Measurements from ENCODE around the gene LCN10. TPM values are rescaled to one million over a fixed set of nuclear protein-coding genes. Genes with fewer than 3 reads are reported as not detected.
A peak's percentile ranks its signal among the peaks of the same experiment; 100 is the strongest.

LCN10 gene
- total and polyA plus RNA-seq, 9 of the 15 experiments (the other 6 are each of a cell fraction or from before 2014, with no cell fraction given), result 0.10 to 0.21 (median 0.14) TPM; not detected in 6

DNA sequence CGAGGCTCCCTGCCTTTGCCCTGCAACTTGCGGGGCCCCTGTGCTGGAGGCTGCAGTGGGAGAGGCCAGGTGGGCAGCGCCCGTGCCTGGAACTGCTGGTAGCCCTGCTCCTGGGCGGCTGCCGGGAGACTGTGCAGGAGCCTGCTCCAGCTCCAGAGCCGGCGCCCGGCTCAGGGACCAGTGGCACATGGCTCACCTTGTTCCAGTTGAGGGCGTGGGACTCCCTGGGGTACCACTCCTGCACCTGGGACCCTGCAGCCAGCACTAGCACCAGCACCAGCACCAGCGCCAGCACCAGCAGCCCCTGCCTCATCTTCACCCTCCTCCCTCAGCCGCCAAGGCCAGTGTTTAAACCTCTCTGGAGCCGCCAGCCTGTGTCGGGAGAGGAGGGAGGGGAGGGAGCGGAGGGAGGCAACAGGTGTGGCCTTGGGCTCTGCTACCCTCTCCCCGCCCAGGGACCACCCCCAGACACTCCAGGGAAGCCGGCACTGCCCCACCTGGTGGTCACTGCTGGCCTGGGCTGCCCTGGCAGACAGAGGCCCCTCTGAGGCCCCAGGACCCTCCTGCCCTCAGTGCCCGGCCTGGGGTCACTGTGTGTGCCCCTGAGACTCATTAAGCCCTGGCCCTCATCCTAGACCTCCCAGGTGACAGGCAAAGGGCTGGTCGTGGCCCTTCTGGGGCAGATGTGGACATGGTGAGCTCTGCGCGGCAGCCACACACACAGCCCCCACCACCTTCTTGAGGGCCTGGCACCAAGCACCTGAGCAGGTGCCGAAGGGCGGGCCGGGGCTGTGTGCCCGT, at the start of gene LCN10 (continued):
- no peak for TF ChIP-seq ZNF561 (CRISPR knock-in tag; conservative IDR thresholded peaks at IDR 0.05)
- TF ChIP-seq, protein P1, sequence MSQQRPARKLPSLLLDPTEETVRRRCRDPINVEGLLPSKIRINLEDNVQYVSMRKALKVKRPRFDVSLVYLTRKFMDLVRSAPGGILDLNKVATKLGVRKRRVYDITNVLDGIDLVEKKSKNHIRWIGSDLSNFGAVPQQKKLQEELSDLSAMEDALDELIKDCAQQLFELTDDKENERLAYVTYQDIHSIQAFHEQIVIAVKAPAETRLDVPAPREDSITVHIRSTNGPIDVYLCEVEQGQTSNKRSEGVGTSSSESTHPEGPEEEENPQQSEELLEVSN (IDR thresholded peaks at IDR 0.05; ENCODE audit: borderline replicate concordance in 1 of 2, extremely low read depth in 1 of 2, insufficient read depth in 1 of 2, insufficient read length in 1 of 2, low read depth in 1 of 2, low read length in 1 of 2, poor library complexity in 1 of 2, severe bottlenecking in 1 of 2), result peak in 1 of 2 experiments; percentile 3

DNA sequence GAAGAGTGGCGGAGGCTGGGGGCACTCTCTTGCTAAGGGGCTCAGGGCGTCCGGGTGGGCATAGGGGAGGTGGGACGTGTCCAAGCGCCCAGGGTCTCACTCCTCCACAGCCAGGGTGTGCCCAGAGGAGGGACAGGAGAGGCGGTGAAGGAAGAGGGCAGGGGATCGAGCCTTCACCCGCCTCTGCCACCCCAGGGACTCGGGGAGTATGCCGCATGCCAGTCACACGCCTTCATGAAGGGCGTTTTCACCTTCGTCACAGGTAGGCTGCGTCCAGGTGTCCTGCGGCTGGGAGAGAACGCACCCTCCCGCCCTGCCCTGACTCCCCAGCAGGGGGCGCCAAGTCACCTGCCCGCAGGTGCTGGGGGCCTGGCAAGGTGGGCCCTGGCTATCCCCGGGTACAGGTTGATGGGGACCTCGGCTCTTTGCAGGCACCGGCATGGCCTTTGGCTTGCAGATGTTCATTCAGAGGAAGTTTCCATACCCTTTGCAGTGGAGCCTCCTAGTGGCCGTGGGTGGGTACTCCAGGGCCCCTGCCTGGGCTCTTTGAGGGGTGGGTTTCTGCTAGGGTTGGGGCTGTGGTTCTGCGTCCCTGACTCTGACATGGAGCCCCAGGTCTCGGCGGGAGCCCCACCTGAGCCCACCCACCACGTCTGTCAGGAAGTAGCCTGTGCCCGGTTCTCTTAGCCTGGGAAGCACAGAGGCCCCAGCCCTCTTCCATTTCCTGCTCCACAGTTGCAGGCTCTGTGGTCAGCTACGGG, 49.0 kb upstream of the LCN10 start:
- DNase-seq (ENCODE audit: extremely low read depth in 1 of 4, low spot score in 3 of 4), result peak; percentile 33 to 68 (median 38)
- intact Hi-C loops (cut with micrococcal nuclease) (loop anchor here (2.0 kb wide), 1 partner anchor 57 kb away; the partner anchor contains the start of gene PHPT1), in situ Hi-C loops (cut with MboI) (loop anchor here (25.0 kb wide), 1 partner anchor 446 kb away; the partner anchor contains the start of genes CYSRT1, RNF224, SLC34A3 and TUBB4B)
- Histone ChIP-seq H3K4me3 (peak overlapping the region; percentile 58), H3K36me3 (ENCODE audit: control insufficient read depth, insufficient read depth, low read length) (peaks cover 18% of the 10 kb centered on the region; the same call in 1 of the 3 replicates), H2AFZ (ENCODE audit: low read depth, low read length) (peak overlapping the region; percentile 54; the same call in 1 of the 2 replicates), H4K20me1 (replicated peaks; ENCODE audit: control insufficient read depth, insufficient read depth, low read length) (peaks cover 5% of the 10 kb centered on the region; the same call in 1 of the 2 replicates), H3K9ac (ENCODE audit: insufficient read depth in 1 of 2, low read depth in 2 of 2, low read length in 2 of 2) (peak overlapping the region; percentile 86 to 93), H3K79me2 (ENCODE audit: control insufficient read depth, insufficient read depth, low read length) (peaks cover 19% of the 10 kb centered on the region), H3K4me1 (replicated peaks in 1 of 2; ENCODE audit: control insufficient read depth in 2 of 2, insufficient read depth in 2 of 2, low read length in 2 of 2) (peaks cover 57 to 63% of the 10 kb centered on the region in 2 experiments), H3K4me2 (ENCODE audit: insufficient read depth, low read length) (peak overlapping the region; percentile 99), H3K27ac (ENCODE audit: extremely low read depth, low read depth, low read length) (peak overlapping the region; percentile 79), H3K9me3 (replicated peaks; ENCODE audit: control insufficient read depth, insufficient read depth, low read depth, low read length) (no peaks in the 10 kb centered on the region), H3K9me1 (ENCODE audit: control insufficient read depth, insufficient read depth, low read length) (peaks cover 4% of the 10 kb centered on the region), H3K27me3 (ENCODE audit: control insufficient read depth in 2 of 2, insufficient read depth in 2 of 2, low read length in 2 of 2) (no peaks in the 10 kb centered on the region)
- CTCF ChIA-PET (ENCODE audit: low intra/inter-chr PET ratio), result interaction anchor here (0.9 to 1.9 kb wide), 3 partner anchors 25 to 237 kb away, joined by 3 to 7 read pairs (median 4); partner anchors contain the start of gene AJM1
- peak; percentile 66 for FAIRE-seq
- ATAC-seq, result peak; percentile 18
- TSS peak; percentile 68 for BruUV-seq (replicated peaks)
- 2% methylated on average over 23 of the region's 29 CpGs for WGBS (ENCODE audit: insufficient coverage, low coverage, missing lambda C conversion rate)
- POLR2A ChIA-PET, result interaction anchor here (2.8 kb wide), 1 partner anchor 16 kb away, joined by 14 read pairs; the partner anchor contains the start of gene RABL6
- TF ChIP-seq ARHGAP35 (IDR thresholded peaks at IDR 0.05; ENCODE audit: partially characterized antibody), result no peak
- TF ChIP-seq ZBED1 (IDR thresholded peaks at IDR 0.05), result 0 out of 2 replicates have a peak, but pooled peaks have one; percentile 52
- TF ChIP-seq ETS1 (conservative IDR thresholded peaks at IDR 0.05; ENCODE audit: control insufficient read depth, low read depth, low read length), result 0 out of 2 replicates have a peak, but pooled peaks have one; percentile 51
- peak; percentile 17; the same call in 1 of the 2 replicates for TF ChIP-seq CC2D1A (IDR thresholded peaks at IDR 0.05)
- peak; percentile 69 for TF ChIP-seq TFAP4 (CRISPR knock-in tag; IDR thresholded peaks at IDR 0.05; ENCODE audit: borderline replicate concordance)
- TF ChIP-seq LEF1 (IDR thresholded peaks at IDR 0.05), result no peak
- peak; percentile 41 to 54; a peak in 2 of 4 replicates for TF ChIP-seq MAZ (CRISPR knock-in tag; conservative IDR thresholded peaks at IDR 0.05 in 1 of 2, IDR thresholded peaks at IDR 0.05 in 1 of 2)
